GM21786 (cell line): Measurements from ENCODE around the gene CATSPERD.
A peak's percentile ranks its signal among the peaks of the same experiment; 100 is the strongest.

ENCODE experiments used
- ATAC-seq: cut with Tn5 transposase; IDR thresholded peaks from one replicate; pipeline ENCODE4 v1.9.1; 2021; ENCODE audit not compliant: unreplicated experiment

CATSPERD gene

GRCh38 chr19:5823579-5824281 lies 103.3 kb downstream of the CATSPERD start:
- ATAC-seq: no peak

- ATAC-seq: no peak
Observed at GRCh38 chr19:5824751-5825150, 104.3 kb downstream of the CATSPERD start.

- ATAC-seq: no peak
Observed at GRCh38 chr19:5825178-5825577, 104.7 kb downstream of the CATSPERD start.

- no peak for ATAC-seq
Observed at GRCh38 chr19:5826531-5827341, 106.3 kb downstream of the CATSPERD start.

- ATAC-seq: no peak
Observed at GRCh38 chr19:5827342-5827890, 107.0 kb downstream of the CATSPERD start.

GRCh38 chr19:5827891-5828660 lies 107.6 kb downstream of the CATSPERD start:
- peak; percentile 66 for ATAC-seq
